ENCODE data around the gene TSC2.

GRCh38 chr16:2063861-2064260 lies 16.1 kb downstream of the TSC2 start:
- TF ChIP-seq CTCF (IDR thresholded peaks at IDR 0.05; ENCODE audit: low read depth, low read length) (no peak), EZH2phosphoT487 (IDR thresholded peaks at IDR 0.05; ENCODE audit: low read depth) (no peak)

All from OCI-LY3 (cell line).